GM19395 (cell line): ENCODE results near the gene RHBDF2.

Experiments
- ATAC-seq: cut with Tn5 transposase; IDR thresholded peaks from one replicate; pipeline ENCODE4 v1.9.1; 2021; ENCODE audit warnings: mild to moderate bottlenecking, moderate library complexity; ENCODE audit not compliant: unreplicated experiment

RHBDF2 gene

GRCh38 chr17:76502341-76503211 is 1.4 kb upstream of the RHBDF2 start:
- no peak for ATAC-seq

- ATAC-seq = no peak
These were observed 644 bp upstream of the RHBDF2 start for GRCh38 chr17:76501827-76502307.

- peak; percentile 18 for ATAC-seq
These were observed 541 bp downstream of the RHBDF2 start for GRCh38 chr17:76500747-76501017.

GRCh38 chr17:76500074-76500746 is 1.0 kb downstream of the RHBDF2 start:
- ATAC-seq = no peak

GRCh38 chr17:76499267-76499667 is 2.0 kb downstream of the RHBDF2 start:
- ATAC-seq = no peak

- ATAC-seq = no peak
These were observed 2.4 kb downstream of the RHBDF2 start for GRCh38 chr17:76498876-76499251.

- no peak for ATAC-seq
These were observed 3.0 kb downstream of the RHBDF2 start for GRCh38 chr17:76497979-76498875.

GRCh38 chr17:76497699-76497978 is 3.6 kb downstream of the RHBDF2 start:
- ATAC-seq = no peak

- ATAC-seq = no peak
These were observed 4.8 kb downstream of the RHBDF2 start for GRCh38 chr17:76496464-76496863.

- ATAC-seq = no peak
These were observed 5.4 kb downstream of the RHBDF2 start for GRCh38 chr17:76495663-76496400.

GRCh38 chr17:76493505-76494167 is 7.6 kb downstream of the RHBDF2 start:
- ATAC-seq = no peak

GRCh38 chr17:76492989-76493501 is 8.2 kb downstream of the RHBDF2 start:
- ATAC-seq = peak; percentile 40

- peak; percentile 37 for ATAC-seq
These were observed 8.9 kb downstream of the RHBDF2 start for GRCh38 chr17:76492123-76492988.

GRCh38 chr17:76491271-76492122 is 9.7 kb downstream of the RHBDF2 start:
- peak; percentile 7 for ATAC-seq

- ATAC-seq = no peak
These were observed 11.0 kb downstream of the RHBDF2 start for GRCh38 chr17:76490112-76490710.

- no peak for ATAC-seq
These were observed 13.6 kb downstream of the RHBDF2 start for GRCh38 chr17:76487451-76488192.

GRCh38 chr17:76485569-76485968 is 15.7 kb downstream of the RHBDF2 start:
- ATAC-seq = no peak
